GM06990 (cell line): ENCODE results near the gene SBF1.
A peak's percentile ranks its signal among the peaks of the same experiment; 100 is the strongest.
"Not testable (repeated sequence)": the region's sequence is repeated elsewhere in the genome, so short reads cannot be mapped to it uniquely, and the experiment has no call there.

Experiments
- DNase-seq: peaks from one replicate; pipeline ENCODE4 v3.0.0-alpha.2; 2011; ENCODE audit not compliant: insufficient read length; ENCODE audit errors: extremely low read depth
- H3K27me3 ChIP-seq: replicated peaks from 2 replicates; pipeline ENCODE4 v1.6.0; 2011; ENCODE audit warnings: low read length; ENCODE audit not compliant: control insufficient read depth, insufficient read depth
- H3K36me3 ChIP-seq: 2 replicates; pipeline ENCODE4 v1.5.1; 2011; ENCODE audit warnings: low read length; ENCODE audit not compliant: control insufficient read depth, insufficient read depth
- H3K4me3 ChIP-seq: replicated peaks from 2 replicates; pipeline ENCODE4 v1.5.1; 2011; ENCODE audit warnings: low read depth, mild to moderate bottlenecking, control low read depth, low read length
- CTCF ChIP-seq: IDR thresholded peaks from 2 replicates; pipeline ENCODE4 v1.5.1; 2011; ENCODE audit warnings: low read length, control low read depth, mild to moderate bottlenecking, inconsistent platforms; ENCODE audit not compliant: insufficient read depth, poor library complexity, severe bottlenecking

The SBF1 gene

GRCh38 chr22:50399751-50400331 lies 75.0 kb downstream of the SBF1 start:
- Histone ChIP-seq H3K27me3 (no peaks in the 10 kb centered on the region), H3K4me3 (no peak overlapping the region), H3K36me3 (peaks cover 24% of the 10 kb centered on the region)
- DNase-seq: peak; percentile 29
- TF ChIP-seq CTCF: peak; percentile 59

- Histone ChIP-seq H3K4me3 (no peak overlapping the region), H3K36me3 (peaks cover 21% of the 10 kb centered on the region), H3K27me3 (no peaks in the 10 kb centered on the region)
- no peak for TF ChIP-seq CTCF
- no peak for DNase-seq
Measured at GRCh38 chr22:50398831-50399648, 75.8 kb downstream of the SBF1 start.

GRCh38 chr22:50397371-50398060 lies 77.3 kb downstream of the SBF1 start:
- DNase-seq, H3K27me3 ChIP-seq, H3K4me3 ChIP-seq: not testable (repeated sequence)
- peaks cover 21% of the 10 kb centered on the region for H3K36me3 ChIP-seq

- no peak for TF ChIP-seq CTCF
- no peak overlapping the region for H3K4me3 ChIP-seq
- H3K27me3 ChIP-seq: no peaks in the 10 kb centered on the region
- DNase-seq: no peak
- H3K36me3 ChIP-seq: peaks cover 21% of the 10 kb centered on the region
Measured at GRCh38 chr22:50396751-50397370, 78.0 kb downstream of the SBF1 start.
